Stimulated activated CD4-positive, alpha-beta T cell treated with anti-CD3 and anti-CD28 coated beads, TNF-alpha, amount 100 ng/mL, for 1 hour (primary cell): ENCODE measurements around the gene ELAC1.

Source experiments
- DNase-seq, 3 donors: peaks; one replicate each; pipeline ENCODE4 v3.0.0-alpha.2; 2020; ENCODE audit warnings: low read depth in 3 of 3, low spot score in 1 of 3

The ELAC1 gene

DNA sequence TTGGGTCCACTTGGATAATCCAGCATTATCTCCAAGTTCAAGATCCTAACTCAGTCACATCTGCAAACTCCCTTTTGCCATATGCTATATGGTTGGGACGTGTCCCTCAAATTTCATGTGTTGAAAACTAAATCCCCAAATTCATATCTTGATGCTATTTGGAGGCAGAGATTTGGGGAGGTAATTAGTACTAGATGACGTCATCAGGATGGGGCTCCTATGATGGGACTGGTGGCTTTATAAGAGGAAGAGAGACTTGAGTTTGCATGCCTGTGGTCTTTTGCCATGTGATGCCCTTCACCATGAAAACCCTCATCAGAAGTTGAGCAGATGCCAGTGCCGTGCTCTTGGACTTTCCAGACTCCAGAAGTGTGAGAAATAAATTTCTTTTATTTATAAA, 45.4 kb downstream of the ELAC1 start:
- DNase-seq: no peak

DNA sequence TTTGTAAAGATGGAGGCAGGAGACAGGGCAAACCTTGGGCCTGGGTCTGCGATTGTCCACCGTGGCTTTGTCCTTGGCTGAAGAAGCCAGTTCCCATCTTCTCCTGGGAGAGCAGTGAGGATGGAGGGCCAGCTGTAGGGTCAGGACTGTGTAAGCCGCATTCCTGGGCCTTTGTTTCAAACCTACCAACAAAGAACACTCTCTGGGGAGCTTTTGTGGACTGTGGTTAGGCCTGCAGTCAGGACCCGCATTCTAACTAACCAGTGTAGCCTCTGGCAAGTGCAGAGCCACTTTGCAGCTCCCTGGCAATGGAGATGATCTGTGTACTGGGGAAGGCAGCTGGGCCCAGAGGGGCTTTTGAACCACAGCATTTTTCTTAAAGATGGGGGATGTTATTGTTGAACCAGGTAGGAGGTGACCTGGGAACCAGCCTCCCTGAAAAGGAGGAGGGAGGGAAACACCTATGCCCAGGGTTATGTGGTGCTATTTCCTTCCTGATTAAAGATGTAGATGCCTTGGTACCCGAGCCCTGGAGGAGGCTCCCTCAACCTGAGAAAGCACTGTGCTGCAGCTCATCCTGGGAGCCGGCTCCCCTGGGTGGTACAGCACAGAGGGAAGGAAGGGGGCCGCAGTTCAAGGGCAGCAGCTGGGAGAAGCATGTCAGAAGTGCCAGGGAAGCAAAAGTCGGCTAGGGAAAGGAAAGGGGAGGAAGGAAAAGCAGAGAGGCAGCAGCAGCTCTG, 49.5 kb downstream of the ELAC1 start:
- DNase-seq: no peak

GRCh38 chr18:51020536-51020935, 52.7 kb downstream of the ELAC1 start:
- DNase-seq: no peak

DNA sequence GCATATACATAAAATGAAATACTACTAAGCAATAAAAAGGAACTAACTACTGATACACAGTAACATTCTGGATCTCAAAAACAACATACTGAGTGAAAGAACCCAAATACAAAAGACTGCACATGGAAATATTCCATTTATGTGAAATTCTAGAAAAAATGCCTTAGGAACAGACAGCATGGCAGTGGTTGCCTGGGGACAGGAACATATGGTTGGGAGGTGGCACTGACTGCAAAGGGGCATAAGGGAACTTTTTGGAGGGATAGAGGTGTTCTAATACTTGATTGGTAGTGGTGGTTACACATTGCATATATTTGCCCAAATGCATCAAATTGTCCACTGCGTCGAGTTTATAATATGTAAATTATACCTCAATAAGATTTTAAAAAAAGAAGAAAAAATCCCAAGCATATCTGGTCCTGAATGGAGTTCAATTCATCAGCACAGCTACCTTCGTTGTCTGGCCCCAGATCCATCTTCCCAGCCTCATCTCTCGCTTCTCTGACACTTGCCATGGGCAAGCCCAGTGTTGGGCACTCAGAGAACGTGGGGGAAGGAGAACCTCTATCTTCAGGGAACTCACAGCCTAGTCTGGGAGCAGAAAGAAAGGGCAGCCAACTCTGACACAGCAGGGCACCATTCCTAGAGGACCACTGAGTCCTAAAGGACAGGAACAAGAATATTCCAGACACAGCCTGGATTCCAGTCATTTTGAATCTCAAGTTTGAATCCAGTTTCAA, 53.6 kb downstream of the ELAC1 start:
- no peak for DNase-seq

DNA sequence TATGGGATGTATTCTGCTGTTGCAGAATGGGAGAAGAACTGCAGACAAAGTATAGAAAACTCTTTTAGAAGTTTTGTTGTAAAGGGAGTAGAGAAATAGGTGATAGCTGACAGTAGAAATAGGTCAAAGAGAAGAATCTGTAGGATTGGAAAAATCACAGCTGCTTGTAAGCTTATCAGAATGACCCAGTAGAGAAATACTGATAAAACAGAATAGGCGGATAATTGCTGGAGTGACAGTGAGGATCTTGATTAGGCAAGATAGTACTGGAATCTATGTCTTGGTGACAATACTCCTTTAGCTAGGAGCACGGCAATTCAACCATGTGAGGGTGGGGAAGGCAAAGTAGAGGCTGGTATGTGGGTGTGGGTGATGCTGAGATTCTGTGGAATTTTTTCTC, 57.7 kb downstream of the ELAC1 start:
- no peak for DNase-seq

- DNase-seq: no peak
These were observed 60.5 kb downstream of the ELAC1 start for GRCh38 chr18:51028201-51028805.

GRCh38 chr18:51029378-51029693, 61.5 kb downstream of the ELAC1 start:
- DNase-seq: no peak

DNA sequence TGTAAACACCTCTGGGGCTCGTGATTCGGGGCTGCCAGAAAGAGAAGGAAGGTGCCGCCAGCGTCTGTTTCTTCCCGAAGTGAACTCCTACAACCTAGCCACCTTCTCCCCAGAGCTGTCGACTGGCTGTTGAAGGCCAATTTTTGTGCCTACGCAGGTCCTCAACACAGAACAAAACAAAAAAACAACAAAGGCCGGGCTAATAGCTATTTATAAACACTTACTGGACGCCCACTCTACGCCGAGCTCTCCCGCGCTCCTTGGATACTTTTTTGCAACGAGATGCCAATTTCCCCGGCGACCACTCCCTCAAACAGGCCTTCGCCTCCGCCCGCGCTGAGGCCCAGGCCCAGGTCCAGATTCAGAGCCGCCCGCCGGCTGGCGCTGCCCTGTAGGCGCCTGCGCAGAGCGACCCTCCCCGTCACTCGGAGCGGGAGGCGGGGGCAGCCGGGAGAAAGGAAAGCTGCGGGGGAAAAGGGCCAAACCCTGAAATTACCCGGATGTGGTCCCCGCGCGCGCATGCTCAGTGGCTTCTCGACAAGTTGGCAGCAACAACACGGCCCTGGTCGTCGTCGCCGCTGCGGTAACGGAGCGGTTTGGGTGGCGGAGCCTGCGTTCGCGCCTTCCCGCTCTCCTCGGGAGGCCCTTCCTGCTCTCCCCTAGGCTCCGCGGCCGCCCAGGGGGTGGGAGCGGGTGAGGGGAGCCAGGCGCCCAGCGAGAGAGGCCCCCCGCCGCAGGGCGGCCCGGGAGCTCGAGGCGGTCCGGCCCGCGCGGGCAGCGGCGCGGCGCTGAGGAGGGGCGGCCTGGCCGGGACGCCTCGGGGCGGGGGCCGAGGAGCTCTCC, 62.1 kb downstream of the ELAC1 start, which contains the start of gene SMAD4:
Gene SMAD4 (plus strand): TSS at position 520 of the 843 bp plus-strand sequence. CDS start 16,834 bp downstream, outside the sequence.
- DNase-seq: peak; percentile 94 to 98 (median 97)

DNA sequence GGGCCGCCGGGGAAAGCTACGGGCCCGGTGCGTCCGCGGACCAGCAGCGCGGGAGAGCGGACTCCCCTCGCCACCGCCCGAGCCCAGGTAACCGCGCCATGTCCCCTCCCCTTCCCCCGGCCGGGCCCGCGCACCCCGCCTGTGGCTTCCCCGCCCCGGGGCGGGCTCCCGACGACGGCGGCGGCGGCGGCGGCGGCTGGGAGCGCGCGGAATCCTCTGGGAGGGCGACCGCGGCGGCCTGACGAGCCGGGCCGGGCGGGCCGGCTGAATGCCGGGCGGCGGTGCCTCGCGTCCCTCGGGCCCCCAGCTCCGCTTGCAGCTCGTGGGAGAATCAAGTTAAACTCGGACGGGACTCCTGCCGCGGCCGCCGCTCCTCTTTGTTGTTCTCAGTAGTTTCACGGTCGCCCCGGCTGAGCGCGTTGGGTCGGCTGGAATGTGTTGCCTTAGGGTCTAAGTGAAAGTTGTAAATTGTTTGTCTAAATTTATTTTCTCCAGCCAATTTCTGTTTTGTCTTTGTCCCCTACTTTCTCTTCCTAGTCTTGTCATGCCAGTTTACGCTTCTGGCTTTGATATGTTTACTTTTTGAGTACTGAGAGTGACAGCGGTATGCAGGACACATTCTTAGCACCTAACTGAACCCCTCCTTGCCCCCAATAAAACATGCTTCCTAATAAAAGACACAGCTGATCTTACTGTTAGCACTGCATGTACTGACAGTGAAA, 62.9 kb downstream of the ELAC1 start:
- DNase-seq: peak; percentile 31 to 53 (median 40)

DNA sequence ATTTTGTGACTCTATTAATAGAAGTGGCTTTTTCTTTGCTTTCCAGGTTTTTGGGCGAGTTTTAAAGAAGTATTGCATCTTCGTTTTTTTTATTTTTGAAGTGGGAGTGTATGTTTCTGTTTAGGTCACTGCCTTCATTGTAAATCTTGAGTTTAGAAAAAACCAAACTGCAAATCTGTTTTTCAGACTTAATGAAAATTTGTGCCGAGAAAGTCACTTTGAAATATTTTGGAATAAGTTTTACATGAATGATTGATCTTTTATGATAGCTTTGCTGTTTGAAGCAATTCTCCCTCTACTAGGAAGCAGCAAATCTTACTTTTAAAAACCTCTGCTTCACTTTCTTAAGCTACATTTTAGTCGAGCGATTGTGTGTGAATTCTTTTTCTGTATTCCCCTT, 64.4 kb downstream of the ELAC1 start:
- no peak for DNase-seq

GRCh38 chr18:51037230-51037629, 69.4 kb downstream of the ELAC1 start:
- DNase-seq: no peak
